ENCODE measurements around the gene PRLR.

GRCh38 chr5:35063414-35063813 lies 166.9 kb downstream of the PRLR start:
- TF ChIP-seq YY1 (IDR thresholded peaks at IDR 0.05; ENCODE audit: insufficient read depth, insufficient read length) (no peak), ZNF274 (IDR thresholded peaks at IDR 0.05; ENCODE audit: low read depth, low read length) (no peak)
